Skeletal muscle cell (primary cell): ENCODE data around the gene TUBB2A.

Source experiments
- DNase-seq: peaks from one replicate; pipeline ENCODE4 v3.0.0-alpha.2; 2010; ENCODE audit warnings: low read depth
- H3K4me3 ChIP-seq: 2 replicates; pipeline ENCODE4 v1.5.1; 2011; ENCODE audit warnings: low read depth, mild to moderate bottlenecking, control low read depth, low read length, moderate library complexity

Gene TUBB2A

GRCh38 chr6:3131695-3132094 lies 25.6 kb downstream of the TUBB2A start:
- H3K4me3 ChIP-seq, result no peak overlapping the region
- DNase-seq, result no peak

GRCh38 chr6:3128356-3129108 lies 28.8 kb downstream of the TUBB2A start:
- H3K4me3 ChIP-seq, result no peak overlapping the region
- DNase-seq, result no peak

- H3K4me3 ChIP-seq, result no peak overlapping the region
- DNase-seq, result no peak
These were observed 31.5 kb downstream of the TUBB2A start for GRCh38 chr6:3125815-3126214.

- H3K4me3 ChIP-seq, result no peak overlapping the region
- DNase-seq, result no peak
These were observed 32.7 kb downstream of the TUBB2A start for GRCh38 chr6:3124667-3125066.

- no peak for DNase-seq
- H3K4me3 ChIP-seq, result no peak overlapping the region
These were observed 34.5 kb downstream of the TUBB2A start for GRCh38 chr6:3122823-3123182.

GRCh38 chr6:3120765-3121089 lies 36.6 kb downstream of the TUBB2A start:
- H3K4me3 ChIP-seq, result no peak overlapping the region
- no peak for DNase-seq

- peak overlapping the region; percentile 76 for H3K4me3 ChIP-seq
- no peak for DNase-seq
These were observed 38.2 kb downstream of the TUBB2A start for GRCh38 chr6:3119040-3119723.

GRCh38 chr6:3118353-3119039 lies 38.8 kb downstream of the TUBB2A start, which contains the start of gene BPHL:
BPHL (plus strand) TSS chr6:3118711; CDS start chr6:3118741, 30 bp downstream.
- peak; percentile 65 for DNase-seq
- peak within 1 kb of the TSS; percentile 76 for H3K4me3 ChIP-seq

GRCh38 chr6:3117912-3118352 lies 39.4 kb downstream of the TUBB2A start:
- DNase-seq, result peak; percentile 28
- peak overlapping the region; percentile 76 for H3K4me3 ChIP-seq

GRCh38 chr6:3114377-3114776 lies 43.0 kb downstream of the TUBB2A start:
- no peak for DNase-seq
- H3K4me3 ChIP-seq, result no peak overlapping the region

- DNase-seq, result no peak
- no peak overlapping the region for H3K4me3 ChIP-seq
These were observed 47.6 kb downstream of the TUBB2A start for GRCh38 chr6:3109761-3110160.

- DNase-seq, result no peak
- no peak overlapping the region for H3K4me3 ChIP-seq
These were observed 48.5 kb downstream of the TUBB2A start for GRCh38 chr6:3108746-3109414.
